ENCODE measurements around the gene KLF6. TPM values are rescaled to one million over a fixed set of nuclear protein-coding genes. Genes with fewer than 3 reads are reported as not detected.

Gene KLF6
- total and polyA plus RNA-seq, 9 of the 15 experiments (the other 6 are each of a cell fraction or from before 2014, with no cell fraction given), result 3.2 to 23.9 (median 8.0) TPM

DNA sequence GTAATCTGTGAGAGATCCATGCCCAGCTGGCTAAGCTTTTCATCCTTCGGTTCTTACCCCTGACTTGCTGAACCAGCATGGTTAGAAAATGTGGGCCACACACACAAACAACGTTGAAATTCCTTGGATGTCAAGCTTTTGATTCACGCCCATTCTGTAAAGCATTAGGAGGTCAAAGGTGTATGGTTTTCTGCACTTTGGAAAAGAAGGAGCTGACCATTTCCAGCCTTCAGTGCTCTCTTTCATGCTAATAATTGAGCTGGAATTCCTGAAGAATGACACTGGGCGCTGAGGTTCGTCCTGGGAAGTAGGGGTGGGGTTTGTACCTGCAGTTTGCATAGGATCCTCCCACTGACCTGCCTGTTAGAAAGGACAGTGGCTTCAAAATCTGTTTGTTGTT lies 23.1 kb downstream of the KLF6 start (continued):
- no peak for TF ChIP-seq RBM14 (IDR thresholded peaks at IDR 0.05; ENCODE audit: borderline replicate concordance, insufficient read depth, low read depth, low read length)
- no peak for TF ChIP-seq GTF2E2 (tag; IDR thresholded peaks at IDR 0.05)
- no peak for TF ChIP-seq TCF3 (CRISPR knock-in tag; IDR thresholded peaks at IDR 0.05)
- TF ChIP-seq, protein P1, sequence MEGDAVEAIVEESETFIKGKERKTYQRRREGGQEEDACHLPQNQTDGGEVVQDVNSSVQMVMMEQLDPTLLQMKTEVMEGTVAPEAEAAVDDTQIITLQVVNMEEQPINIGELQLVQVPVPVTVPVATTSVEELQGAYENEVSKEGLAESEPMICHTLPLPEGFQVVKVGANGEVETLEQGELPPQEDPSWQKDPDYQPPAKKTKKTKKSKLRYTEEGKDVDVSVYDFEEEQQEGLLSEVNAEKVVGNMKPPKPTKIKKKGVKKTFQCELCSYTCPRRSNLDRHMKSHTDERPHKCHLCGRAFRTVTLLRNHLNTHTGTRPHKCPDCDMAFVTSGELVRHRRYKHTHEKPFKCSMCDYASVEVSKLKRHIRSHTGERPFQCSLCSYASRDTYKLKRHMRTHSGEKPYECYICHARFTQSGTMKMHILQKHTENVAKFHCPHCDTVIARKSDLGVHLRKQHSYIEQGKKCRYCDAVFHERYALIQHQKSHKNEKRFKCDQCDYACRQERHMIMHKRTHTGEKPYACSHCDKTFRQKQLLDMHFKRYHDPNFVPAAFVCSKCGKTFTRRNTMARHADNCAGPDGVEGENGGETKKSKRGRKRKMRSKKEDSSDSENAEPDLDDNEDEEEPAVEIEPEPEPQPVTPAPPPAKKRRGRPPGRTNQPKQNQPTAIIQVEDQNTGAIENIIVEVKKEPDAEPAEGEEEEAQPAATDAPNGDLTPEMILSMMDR (IDR thresholded peaks at IDR 0.05 in 2 of 3, conservative IDR thresholded peaks at IDR 0.05 in 1 of 3; ENCODE audit: insufficient read depth in 2 of 3, low read depth in 1 of 3, low read length in 3 of 3), result no peak

DNA sequence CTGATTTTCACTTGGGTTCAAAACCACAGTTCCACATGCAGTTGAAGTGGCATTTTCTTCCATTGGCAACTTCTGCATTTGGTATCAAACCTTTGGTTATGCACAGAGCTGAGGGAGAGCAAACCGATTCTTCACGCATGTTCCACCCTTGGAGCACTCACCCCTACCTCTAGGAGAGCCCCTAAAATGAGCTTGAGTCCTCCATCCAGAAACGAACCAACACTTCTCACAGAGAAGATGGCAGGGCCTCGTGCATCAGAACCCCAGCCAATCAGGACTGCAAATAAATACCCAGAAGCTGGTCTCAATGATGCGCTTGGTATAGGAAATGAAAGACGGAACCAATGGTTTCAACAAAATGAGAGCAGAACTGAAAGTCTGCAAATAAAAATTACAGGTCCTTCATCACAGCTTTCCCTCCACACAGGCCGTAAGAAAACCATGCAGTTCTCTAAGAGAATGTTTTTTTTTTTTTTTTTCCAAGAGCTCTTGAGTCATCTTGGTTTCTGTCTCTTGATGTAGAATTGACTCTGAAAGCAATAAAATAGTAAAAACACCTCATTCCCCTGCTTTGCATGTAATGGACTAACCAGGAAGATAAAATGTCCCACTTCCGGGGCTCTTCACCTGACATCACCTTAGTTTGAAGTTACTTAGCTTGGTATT lies 23.9 kb downstream of the KLF6 start:
- ATAC-seq, result no peak
- no peaks in the 10 kb centered on the region for H3K9me1 ChIP-seq (ENCODE audit: control insufficient read depth, insufficient read depth, low read length)
- H3K4me1 ChIP-seq (replicated peaks in 1 of 2; ENCODE audit: control insufficient read depth in 2 of 2, insufficient read depth in 2 of 2, low read length in 2 of 2), result peaks cover 14 to 42% of the 10 kb centered on the region in 2 experiments
- FAIRE-seq, result no peak
- H3K27ac ChIP-seq (ENCODE audit: extremely low read depth, low read depth, low read length), result no peak overlapping the region
- no peaks in the 10 kb centered on the region for H3K79me2 ChIP-seq (ENCODE audit: control insufficient read depth, insufficient read depth, low read length)
- no TSS peak for BruUV-seq (replicated peaks)
- no peak overlapping the region for H3K9ac ChIP-seq (ENCODE audit: insufficient read depth in 1 of 2, low read depth in 2 of 2, low read length in 2 of 2)
- CTCF ChIA-PET (ENCODE audit: low intra/inter-chr PET ratio), result no interaction called here
- H3K27me3 ChIP-seq (ENCODE audit: control insufficient read depth in 2 of 2, insufficient read depth in 2 of 2, low read length in 2 of 2), result peaks cover 0 to 5% of the 10 kb centered on the region in 2 experiments; a peak in 1 of 5 replicates
- H2AFZ ChIP-seq (ENCODE audit: low read depth, low read length), result no peak overlapping the region
- H3K4me3 ChIP-seq, result no peak overlapping the region
- intact Hi-C loops (cut with micrococcal nuclease) (no loop called here), in situ Hi-C loops (cut with MboI) (no loop called here)
- no peaks in the 10 kb centered on the region for H4K20me1 ChIP-seq (replicated peaks; ENCODE audit: control insufficient read depth, insufficient read depth, low read length)
- no peak overlapping the region for H3K4me2 ChIP-seq (ENCODE audit: insufficient read depth, low read length)
- no peaks in the 10 kb centered on the region for H3K9me3 ChIP-seq (replicated peaks; ENCODE audit: control insufficient read depth, insufficient read depth, low read depth, low read length)
- WGBS (ENCODE audit: insufficient coverage, low coverage, missing lambda C conversion rate), result 75% methylated on average over 8 of the region's 8 CpGs
- POLR2A ChIA-PET, result interaction anchor here (0.6 to 5.5 kb wide), 4 partner anchors 11 to 125 kb away, joined by 3 to 69 read pairs (median 3); partner anchors contain the start of gene KLF6
- DNase-seq (ENCODE audit: extremely low read depth in 1 of 4, low spot score in 3 of 4), result no peak
- H3K36me3 ChIP-seq (ENCODE audit: control insufficient read depth, insufficient read depth, low read length), result no peaks in the 10 kb centered on the region; the same call in 2 of the 3 replicates
- no peak for TF ChIP-seq STAG1 (CRISPR knock-in tag; IDR thresholded peaks at IDR 0.05; ENCODE audit: borderline replicate concordance)
- no peak for TF ChIP-seq NONO (IDR thresholded peaks at IDR 0.05; ENCODE audit: low read depth in 2 of 2, low read length in 1 of 2)
- no peak for TF ChIP-seq HEY1 (CRISPR knock-in tag; IDR thresholded peaks at IDR 0.05; ENCODE audit: borderline replicate concordance)
- TF ChIP-seq, protein P2, sequence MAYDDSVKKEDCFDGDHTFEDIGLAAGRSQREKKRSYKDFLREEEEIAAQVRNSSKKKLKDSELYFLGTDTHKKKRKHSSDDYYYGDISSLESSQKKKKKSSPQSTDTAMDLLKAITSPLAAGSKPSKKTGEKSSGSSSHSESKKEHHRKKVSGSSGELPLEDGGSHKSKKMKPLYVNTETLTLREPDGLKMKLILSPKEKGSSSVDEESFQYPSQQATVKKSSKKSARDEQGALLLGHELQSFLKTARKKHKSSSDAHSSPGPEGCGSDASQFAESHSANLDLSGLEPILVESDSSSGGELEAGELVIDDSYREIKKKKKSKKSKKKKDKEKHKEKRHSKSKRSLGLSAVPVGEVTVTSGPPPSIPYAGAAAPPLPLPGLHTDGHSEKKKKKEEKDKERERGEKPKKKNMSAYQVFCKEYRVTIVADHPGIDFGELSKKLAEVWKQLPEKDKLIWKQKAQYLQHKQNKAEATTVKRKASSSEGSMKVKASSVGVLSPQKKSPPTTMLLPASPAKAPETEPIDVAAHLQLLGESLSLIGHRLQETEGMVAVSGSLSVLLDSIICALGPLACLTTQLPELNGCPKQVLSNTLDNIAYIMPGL (CRISPR knock-in tag; IDR thresholded peaks at IDR 0.05), result no peak
- no peak for TF ChIP-seq CXXC5 (CRISPR knock-in tag; IDR thresholded peaks at IDR 0.05)
- no peak for TF ChIP-seq ILF3 (IDR thresholded peaks at IDR 0.05; ENCODE audit: borderline replicate concordance)
- TF ChIP-seq, protein P3, sequence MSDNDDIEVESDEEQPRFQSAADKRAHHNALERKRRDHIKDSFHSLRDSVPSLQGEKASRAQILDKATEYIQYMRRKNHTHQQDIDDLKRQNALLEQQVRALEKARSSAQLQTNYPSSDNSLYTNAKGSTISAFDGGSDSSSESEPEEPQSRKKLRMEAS (CRISPR knock-in tag; IDR thresholded peaks at IDR 0.05), result no peak
- no peak for TF ChIP-seq ZNF224 (CRISPR knock-in tag; IDR thresholded peaks at IDR 0.05)
- TF ChIP-seq ZNF197 (CRISPR knock-in tag; IDR thresholded peaks at IDR 0.05; ENCODE audit: low read depth), result no peak
- no peak for TF ChIP-seq PYGO2 (tag; IDR thresholded peaks at IDR 0.05)
- no peak for TF ChIP-seq ZFP30 (CRISPR knock-in tag; IDR thresholded peaks at IDR 0.05; ENCODE audit: borderline replicate concordance)

All from K562 (cell line).